CD4-positive, alpha-beta T cell treated with Interleukin-21 for 1 hour (primary cell): ENCODE results near the gene NCAPD3.

Experiments used
- DNase-seq: peaks from one replicate; pipeline ENCODE4 v3.0.0-alpha.2; 2020

NCAPD3 gene

DNA sequence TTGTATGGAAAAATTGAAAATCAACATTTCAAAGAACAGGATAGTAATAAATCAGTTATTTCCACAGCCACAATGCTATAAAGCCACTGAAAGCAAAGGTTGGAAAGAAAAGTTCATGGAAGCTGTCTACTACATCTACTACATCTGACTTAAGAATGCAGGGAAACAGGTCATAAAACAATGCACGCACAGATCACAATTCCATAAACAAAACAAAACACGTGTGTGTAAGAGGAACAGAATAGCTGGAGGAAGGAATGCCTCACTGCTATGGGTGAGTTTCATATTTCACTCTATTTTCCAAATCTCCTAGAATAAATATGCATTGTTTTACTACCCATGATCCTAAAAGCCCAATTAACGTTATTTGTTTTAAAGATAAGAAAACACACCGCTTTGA lies 66.3 kb downstream of the NCAPD3 start:
- DNase-seq, result no peak

DNA sequence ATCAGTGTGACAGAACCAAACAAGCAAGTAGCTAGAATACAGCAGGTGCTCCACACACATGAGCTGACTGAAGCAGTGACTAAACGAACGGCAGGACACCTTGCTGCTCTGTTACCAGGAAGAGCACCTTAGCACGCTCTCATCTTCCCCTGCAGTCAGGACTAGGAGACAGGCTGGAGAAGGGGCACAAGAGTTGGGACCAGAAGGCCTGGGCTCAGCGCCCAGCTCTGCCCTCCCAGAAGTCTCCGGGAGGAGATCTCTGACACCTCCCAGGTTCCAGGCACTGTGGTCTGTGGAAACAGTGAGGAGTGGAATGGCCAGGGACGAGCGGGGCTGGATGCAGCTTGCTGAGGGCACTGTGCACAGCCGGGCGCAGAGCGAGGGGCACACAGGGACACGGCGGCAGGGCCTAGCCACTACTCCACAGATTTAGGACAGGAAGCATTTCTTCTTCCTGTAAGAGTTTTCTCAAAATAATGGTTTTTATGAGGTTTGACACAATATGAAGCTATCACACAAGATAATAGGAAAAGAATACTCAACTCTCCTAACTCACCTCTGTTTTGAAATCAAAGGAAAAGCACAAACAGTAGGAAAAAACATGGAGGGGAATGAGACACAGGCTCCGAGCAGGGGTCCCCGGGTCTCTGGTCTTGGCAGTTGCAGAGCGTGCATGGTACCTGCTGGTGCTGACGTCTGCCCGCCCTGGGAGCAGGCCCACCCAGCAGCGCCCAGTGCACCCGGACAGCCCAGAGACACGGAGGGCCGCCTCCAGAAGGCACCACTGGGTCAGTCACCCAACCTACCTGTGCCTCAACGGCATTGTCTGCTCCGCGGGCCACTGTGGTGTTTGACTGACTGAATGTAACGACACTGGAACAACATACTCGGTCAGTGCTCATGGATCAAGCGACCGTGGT lies 67.6 kb downstream of the NCAPD3 start:
- DNase-seq, result no peak

DNA sequence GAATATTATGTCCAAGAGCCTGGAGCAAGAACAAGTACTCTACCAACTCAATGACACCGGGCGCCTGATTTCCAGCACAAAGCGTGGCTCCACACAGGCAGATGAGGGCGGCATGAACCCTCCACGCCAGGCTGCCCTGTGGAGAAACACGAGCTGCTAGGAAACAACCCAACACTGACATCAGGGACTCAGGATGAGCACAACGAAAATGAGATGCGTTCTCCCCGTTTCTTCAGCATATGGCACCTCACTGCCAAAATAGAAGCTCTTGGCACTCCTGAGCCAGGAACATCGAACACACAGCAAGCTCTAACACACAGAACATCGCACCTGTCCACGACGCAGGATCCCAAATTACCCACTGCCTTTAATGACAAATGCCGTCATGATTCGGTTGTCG lies 68.3 kb downstream of the NCAPD3 start:
- no peak for DNase-seq

DNA sequence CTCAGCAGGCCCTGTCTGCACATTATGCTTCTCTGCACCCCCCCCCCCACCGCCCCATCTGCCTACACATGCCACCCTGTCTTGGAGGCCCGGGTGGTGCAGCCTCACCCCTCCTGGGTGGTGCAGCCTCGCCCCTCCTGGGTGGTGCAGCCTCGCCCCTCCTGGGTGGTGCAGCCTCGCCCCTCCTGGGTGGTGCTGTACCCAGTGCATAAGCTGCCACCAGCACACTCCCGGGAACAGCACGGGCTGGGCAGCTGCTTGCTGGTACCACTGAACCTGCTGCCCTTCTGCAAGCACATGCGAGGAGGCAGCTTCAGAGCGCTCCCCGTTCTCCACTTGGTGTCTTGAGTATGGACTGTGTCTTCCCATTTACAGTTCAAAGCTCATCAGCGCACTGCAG lies 69.3 kb downstream of the NCAPD3 start:
- DNase-seq, result no peak

DNA sequence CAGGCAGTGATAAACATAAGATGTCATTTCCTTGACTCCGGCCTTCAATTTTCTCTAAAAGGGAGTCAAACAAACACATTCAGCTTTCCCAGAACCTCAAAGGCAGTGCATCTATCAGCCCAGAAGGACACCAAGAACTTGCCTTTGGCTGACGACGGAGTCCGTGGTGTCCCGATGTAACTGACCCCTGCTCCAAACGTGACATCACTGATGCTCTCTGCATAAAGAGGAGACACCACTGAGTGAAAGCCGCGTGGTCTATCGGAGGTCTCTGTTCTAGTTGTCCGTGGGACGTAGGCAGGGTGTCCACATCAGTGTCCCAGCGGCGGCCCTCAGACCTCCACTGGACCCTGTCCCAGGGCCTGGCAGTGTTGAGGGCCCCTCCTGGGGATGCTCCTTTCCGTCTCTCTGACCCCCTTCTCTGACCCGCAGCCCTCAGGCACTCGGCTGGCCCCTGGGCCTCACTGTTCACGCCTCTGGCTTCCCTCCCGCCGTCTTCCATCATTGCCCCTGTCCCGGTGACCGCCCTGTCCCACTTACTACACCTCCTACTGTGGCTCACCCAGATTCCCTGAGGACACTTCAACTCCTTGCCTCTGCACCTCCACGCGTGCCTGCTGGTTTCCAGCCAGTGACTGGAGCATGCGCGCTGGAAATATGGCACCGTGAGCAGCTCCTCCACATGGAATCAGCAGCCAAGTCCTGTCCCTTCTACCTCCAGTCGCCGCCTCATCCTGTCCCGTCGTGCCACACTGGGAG lies 70.4 kb downstream of the NCAPD3 start:
- no peak for DNase-seq

DNA sequence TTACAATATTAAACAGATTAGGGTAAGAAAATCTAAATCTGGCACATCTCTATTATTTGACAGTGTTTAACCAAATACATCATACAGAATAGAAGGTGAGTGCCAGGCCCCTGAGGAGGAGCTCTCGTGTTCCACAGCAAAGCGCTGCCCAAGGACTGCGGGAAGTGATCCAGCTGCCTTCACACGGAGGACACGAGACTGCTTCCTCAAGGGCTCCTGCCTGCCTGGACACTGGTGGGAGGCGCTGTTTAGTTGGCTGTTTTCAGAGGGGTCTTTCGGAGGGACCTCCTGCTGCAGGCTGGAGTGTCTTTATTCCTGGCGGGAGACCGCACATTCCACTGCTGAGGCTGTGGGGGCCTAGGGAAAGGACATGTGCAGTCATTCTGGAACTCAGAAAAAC lies 71.1 kb downstream of the NCAPD3 start:
- no peak for DNase-seq

DNA sequence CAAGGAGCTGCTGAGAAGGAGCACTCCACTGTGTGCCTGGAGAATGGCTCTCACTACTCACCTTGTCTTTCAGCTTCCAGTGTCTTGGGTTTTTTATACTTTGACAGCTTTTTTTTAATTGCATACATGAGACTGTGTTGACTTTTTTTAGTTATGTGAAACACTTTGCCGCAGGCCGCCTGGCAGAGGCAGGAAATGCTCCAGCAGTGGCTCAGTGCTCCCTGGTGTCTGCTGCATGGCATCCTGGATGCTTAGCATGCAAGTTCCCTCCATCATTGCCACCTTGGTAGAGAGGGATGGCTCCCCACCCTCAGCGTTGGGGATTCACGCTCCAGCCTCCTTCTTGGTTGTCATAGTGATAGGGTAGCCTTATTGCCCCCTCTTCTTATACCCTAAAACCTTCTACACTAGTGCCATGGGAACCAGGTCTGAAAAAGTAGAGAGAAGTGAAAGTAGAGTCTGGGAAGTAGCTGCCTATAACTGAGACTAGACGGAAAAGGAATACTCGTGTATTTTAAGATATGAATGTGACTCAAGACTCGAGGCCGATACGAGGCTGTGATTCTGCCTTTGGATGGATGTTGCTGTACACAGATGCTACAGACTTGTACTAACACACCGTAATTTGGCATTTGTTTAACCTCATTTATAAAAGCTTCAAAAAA lies 72.6 kb downstream of the NCAPD3 start:
- DNase-seq, result no peak

DNA sequence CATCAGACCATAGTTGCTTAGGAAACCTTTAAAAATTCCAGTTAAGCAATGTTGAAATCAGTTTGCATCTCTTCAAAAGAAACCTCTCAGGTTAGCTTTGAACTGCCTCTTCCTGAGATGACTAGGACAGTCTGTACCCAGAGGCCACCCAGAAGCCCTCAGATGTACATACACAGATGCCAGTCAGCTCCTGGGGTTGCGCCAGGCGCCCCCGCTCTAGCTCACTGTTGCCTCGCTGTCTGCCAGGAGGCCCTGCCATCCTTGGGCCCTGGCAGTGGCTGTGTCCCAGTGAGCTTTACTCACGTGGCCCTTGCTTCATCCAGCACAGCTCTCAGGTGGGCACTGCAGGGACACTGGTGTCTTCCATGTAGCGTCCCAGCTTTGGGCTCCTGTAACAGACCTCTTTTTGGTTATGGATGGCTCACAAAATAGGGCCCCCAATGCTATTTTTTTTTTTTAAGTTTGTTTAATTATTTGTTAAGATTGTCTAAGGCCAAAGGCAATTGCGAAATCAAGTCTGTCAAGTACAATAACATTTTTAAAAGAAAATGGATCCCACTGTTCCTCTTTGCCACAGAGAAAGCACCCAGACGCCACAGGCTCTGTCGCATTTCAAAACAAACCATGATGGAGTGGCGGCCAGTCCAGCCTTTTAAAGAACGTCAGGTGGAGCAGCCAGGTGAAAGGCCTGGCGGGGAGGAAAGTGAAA lies 73.4 kb downstream of the NCAPD3 start:
- no peak for DNase-seq

DNA sequence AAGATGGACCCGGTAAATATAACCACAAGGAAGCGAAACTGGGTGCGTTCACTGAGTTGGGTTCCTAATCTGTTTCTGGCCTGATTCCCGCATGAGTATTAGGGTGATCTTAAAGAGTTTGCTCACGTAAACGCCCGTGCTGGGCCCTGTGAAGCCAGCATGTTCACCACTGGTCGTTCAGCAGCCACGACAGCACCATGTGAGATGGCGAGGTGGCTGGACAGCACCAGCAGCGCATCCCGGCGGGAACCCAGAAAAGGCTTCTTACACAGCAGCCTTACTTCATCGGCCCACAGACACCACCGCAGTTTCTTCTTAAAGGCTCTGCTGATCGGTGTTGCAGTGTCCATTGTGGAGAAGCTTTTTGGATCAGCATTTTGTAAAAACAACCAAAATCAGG lies 74.4 kb downstream of the NCAPD3 start:
- DNase-seq, result no peak

DNA sequence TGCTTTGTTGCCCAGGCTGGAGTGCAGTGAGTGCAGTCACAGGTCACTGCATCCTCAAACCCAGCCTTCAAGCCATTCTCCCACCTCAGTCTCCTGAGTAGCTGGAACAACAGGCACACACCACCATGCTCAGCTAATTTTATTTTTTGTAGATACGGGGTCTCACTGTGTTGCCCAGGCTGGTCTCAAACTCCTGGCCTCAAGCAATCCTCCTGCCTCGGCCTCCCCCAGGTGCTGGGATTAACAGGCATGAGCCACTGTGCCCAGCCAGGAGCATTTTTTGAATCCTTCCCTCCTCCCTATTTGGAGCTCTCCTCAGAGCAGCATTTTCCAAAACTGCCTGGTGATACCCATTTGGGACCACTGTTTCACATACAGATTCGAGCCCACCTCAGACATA lies 77.2 kb downstream of the NCAPD3 start:
- DNase-seq, result no peak

DNA sequence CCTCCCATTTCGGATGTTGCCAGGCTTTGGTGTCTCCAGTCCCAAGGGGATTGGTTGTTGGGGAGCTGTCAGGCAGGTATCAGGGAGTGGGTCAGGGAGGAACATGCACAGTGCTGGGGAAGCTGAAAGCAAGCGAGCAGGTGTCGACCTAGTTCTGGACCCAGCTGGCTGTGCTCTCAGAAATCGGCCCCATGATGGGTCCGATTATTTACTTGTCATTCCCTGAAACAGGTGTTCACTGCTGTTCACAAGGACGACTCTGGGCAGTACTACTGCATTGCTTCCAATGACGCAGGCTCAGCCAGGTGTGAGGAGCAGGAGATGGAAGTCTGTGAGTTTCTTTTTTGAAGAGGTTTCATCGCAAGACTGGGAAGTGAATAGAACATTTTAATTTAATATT lies 78.1 kb downstream of the NCAPD3 start:
- DNase-seq, result no peak

DNA sequence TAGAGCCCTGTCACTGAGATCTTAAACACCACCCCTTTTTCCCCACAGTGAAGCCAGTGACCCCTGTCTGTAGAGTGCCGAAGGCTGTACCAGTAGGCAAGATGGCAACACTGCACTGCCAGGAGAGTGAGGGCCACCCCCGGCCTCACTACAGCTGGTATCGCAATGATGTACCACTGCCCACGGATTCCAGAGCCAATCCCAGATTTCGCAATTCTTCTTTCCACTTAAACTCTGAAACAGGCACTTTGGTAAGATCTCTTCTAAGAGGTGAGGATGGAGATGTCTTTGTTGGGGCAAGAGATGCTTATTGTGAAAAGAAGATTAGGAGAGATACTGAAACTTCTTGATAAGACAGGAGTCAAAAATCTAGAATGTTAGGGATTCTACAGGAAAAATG lies 79.0 kb downstream of the NCAPD3 start:
- DNase-seq, result no peak

DNA sequence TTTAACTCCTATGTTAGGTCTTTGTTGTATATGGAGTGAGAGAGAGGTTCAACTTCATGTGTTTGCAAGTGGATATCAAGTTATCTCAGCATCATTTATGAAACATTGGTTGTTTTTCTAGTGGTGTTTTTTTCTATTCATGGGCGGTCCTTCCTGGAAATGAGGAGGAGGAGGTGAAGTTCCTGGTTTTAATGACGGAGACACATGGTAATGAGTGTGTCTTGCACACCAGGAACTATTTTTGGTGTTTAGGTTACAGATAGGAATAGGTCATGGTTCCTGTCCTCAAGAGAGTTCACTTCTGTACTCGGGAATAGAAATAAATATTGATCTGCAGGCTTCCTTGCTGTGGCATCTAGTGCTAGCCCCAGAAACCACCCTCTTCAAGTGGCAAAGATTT lies 80.0 kb downstream of the NCAPD3 start:
- DNase-seq, result no peak

DNA sequence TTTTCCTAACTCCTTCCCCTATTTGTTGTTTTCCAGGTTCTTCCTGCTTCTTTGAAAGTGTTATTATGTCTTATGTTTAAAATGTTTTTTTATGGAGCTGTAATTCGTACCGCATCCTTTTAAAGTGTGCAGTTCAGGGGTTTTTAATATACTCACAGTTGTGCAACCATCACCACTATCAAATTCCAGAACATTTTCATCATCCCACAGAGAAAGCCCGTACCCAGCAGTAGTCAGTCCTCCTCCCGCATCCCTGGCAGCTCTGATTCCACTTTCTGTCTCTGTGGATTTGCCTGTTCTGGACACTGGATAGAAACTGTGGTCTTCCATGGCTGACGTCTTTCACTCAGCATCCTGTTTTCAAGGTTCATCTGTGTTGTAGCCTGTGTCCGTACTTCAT lies 81.2 kb downstream of the NCAPD3 start:
- no peak for DNase-seq

DNA sequence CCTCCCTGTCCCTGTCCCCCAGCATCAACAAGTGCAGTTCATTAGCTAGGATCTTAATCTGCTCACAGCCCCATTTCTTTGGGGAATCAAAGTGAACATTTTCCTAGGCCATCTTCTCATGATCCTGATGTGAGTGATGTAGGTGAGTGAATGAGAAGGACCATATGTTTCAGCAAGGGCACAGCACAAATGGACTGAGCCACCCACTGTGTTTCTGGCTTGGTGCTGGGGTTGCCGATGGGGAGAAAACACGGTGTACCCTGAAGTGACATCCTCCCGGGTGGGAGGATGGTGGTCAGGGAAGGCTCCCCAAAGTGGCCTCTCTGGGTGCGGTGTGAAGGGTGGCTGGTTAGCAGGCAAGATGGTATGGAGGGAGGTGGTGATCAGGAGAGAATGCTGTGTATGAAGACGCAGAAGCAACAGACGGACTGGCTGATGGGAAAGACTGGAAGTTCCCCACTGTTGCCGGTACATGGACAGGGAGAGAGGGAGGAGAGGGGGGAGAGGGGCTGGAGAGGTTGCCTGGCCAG lies 82.7 kb downstream of the NCAPD3 start:
- DNase-seq, result no peak

DNA sequence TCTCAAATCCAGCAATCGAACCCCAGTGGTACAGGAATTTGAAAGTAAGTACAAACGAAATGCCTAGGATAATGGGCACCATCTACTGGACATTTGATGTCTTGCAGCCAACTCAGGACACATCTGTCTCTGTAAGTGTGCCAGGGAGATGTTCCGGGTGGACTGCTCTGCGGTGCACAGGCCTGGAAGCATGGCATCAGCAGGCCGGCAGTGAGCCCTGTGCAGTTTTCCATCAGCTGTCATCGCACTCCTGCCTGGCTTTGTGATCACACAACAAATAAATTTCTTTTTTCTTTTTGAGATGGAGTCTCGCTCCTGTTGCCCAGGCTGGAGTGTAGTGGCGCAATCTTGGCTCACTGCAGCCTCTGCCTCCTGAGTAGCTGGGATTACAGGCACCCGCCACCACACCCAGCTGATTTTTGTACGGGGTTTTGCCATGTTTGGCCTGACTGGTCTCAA lies 83.9 kb downstream of the NCAPD3 start:
- peak; percentile 60 for DNase-seq

DNA sequence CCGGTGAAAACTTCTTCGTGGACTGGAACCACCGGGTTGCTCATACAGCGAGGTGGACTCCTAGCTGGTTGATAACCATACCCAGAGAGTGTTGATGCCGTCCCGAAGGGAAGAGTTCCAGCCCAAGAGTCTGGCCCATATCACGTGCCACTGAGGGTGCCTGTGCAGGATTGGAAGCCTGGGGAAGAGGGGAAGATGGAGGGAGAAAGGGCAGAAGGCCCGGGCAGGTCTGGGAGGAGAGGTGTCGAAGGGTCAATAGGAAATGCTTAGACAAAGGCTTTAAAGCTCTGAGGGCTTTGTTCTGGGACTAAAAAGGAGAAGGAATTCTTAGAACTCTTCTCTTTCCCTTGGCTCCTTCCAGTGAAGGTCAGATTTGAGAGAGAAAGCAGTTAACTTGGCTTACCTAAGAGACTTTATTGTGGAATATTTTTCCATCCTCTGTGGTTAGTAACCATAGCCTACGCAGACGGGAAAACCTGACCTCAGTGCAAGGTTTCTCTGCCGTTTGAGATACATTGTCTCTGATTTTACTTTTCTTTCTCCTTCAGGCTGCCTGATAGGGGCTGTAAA lies 84.4 kb downstream of the NCAPD3 start:
- no peak for DNase-seq

DNA sequence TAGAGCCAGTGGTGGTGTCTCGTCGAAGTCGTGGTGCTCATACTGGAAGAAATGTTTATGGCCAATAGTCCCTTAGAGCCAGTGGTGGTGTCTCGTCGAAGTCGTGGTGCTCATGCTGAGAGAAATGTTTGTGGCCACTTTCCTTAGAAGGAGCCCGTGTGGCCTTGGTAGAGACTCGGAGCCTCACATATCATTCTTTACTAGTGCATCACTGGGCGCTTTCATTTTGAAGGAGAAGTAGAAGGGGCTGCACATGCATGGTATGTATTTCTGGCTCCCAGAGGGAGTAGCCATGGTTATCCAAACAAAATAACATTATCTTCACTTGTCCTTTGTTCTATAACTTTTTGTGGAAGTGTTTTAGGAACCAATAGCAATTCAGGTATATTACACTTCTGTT lies 85.4 kb downstream of the NCAPD3 start:
- DNase-seq, result no peak

DNA sequence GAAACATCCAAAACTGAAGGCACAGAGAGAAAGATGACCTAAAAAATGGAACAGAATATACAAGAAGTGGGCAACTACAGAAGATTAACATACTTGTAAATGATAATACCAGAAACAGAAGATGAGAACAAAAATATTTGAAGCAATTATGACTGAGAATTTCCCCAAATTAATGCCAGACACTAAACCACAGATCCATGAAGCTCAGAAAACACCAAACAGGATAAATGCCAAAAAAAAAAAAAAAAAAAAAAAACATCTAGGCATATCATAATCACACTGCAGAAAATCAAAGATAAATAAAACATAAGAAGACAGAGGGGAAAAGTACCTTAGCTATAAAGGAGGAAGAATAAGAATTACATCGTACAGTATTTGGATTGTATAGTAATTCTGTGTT lies 89.6 kb downstream of the NCAPD3 start:
- no peak for DNase-seq

DNA sequence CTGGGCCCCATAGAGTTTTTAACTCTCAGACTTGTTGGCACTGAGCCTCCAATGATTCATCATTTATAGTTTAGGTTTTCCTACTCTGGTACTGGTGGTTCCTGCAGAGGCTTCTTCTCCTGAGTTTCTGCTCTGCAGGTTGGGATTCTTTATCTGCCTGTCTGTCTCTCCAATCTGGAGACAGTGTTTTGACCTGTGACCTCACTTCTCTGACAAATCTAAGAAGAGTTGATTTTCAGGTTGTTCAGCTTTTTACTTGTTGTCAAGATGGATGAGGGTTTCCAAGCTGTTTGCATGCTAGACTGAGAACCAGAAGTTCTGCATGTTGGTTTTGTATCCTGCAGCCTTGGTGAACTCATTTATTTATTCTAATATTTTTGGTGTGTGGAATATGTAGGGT lies 91.0 kb downstream of the NCAPD3 start:
- DNase-seq, result no peak

DNA sequence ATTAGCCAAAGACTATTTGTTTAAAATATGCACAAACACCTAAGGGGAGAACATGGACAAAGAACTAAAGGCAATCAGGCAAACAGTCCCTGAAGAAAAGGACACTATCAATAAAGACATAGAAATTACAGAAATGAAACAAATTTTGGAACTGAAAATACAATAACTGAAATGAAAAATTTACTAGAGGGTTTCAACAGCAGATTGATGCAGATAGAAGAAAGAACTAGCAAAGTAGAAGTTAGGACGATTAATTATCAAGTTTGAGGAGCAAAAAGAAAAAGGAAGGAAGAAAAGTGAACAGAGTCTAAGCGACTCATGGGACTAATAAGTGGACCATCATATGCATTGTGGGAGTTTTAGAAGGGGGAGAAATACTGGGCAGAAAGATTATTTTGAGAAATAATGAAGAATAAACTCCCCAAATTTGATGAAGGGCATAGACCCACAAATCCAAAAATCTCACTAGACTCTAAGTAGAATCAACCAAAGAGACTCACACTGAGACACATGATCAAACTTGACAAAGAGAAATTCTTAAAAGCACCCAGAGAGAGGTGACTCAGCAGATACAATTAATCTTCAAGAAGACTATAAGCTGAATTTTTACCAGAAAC lies 92.0 kb downstream of the NCAPD3 start:
- DNase-seq, result no peak
